A549 treated with Hydrocortisone at 1 μM for 4 hours (cell line): Measurements from ENCODE around the gene ADCYAP1. TPM values are rescaled to one million over a fixed set of nuclear protein-coding genes. Genes with fewer than 3 reads are reported as not detected.

Experiments
- total RNA-seq: library from RNA; stranded (reverse); fragments of 200-300 nt; extraction: Qiagen RNA extraction; gene quantifications from 5 replicates; pipeline ENCODE4 v1.2.3, GENCODE V29; 2022

ADCYAP1 gene
- not detected in 5 replicates for total RNA-seq

GRCh38 chr18:904218-905090 lies at the start of gene ADCYAP1:
TSS of gene ADCYAP1 (plus strand) at chr18:904871. CDS start at chr18:905387, 516 bp downstream.

Other genes starting within 250 kb of the ADCYAP1 start
- gene TYMS, start 247.2 kb upstream of the ADCYAP1 start, total RNA-seq: 168 to 180 TPM (median 169 TPM) in 5 replicates
- 21.1 to 26.7 TPM (median 25.5 TPM) in 5 replicates for gene ENOSF1, start 192.2 kb upstream of the ADCYAP1 start, total RNA-seq
- gene YES1, start 92.6 kb upstream of the ADCYAP1 start, total RNA-seq: 16.6 to 32.6 TPM (median 21.2 TPM) in 5 replicates